Endothelial cell of umbilical vein (primary cell): Measurements from ENCODE around the gene LDLRAD3. TPM values are rescaled to one million over a fixed set of nuclear protein-coding genes. Genes with fewer than 3 reads are reported as not detected.

Experiments used
- BruUV-seq: library from RNA; stranded (reverse); fragments of 400-500 nt; replicated peaks from 2 replicates; lab custom pipeline; 2021; lab: Mats Ljungman, UMichigan
- CTCF ChIA-PET: fragments of 300-600, 350-600 bp; sonication (Branson Sonifier 250); formaldehyde crosslinking; loops from one replicate; lab custom pipeline; 2021; ENCODE audit warnings: antibody characterized with exemption, inconsistent platforms; lab: Charles Lee
- POLR2A ChIA-PET: fragments of 300-600, 350-600 bp; sonication (Branson Sonifier 250); formaldehyde crosslinking; loops from one replicate; lab custom pipeline; 2021; ENCODE audit warnings: antibody characterized with exemption, inconsistent platforms; lab: Charles Lee
- DNase-seq: peaks from one replicate; pipeline ENCODE4 v3.0.0-alpha.2; 2011; ENCODE audit warnings: low read depth, low spot score
- FAIRE-seq: peaks from 2 replicates; lab custom pipeline; 2011; peaks lifted over from hg19 to GRCh38; lab: Jason Lieb, UNC
- H2AFZ ChIP-seq: 2 replicates; pipeline ENCODE4 v1.6.0; 2012; ENCODE audit warnings: low read depth, low read length, control low read depth, inconsistent platforms
- H3K27ac ChIP-seq: 2 replicates; pipeline ENCODE4 v1.5.1; 2011; ENCODE audit warnings: low read depth, mild to moderate bottlenecking, control low read depth, low read length, moderate library complexity; ENCODE audit not compliant: insufficient read depth
- H3K27me3 ChIP-seq, 2 experiments: 2 replicates each; pipeline versions ENCODE4 v1.6.0 to v1.6.1; 2011; ENCODE audit warnings: low read length in 2 of 2, mixed read lengths in 1 of 2; ENCODE audit not compliant: control insufficient read depth in 2 of 2, insufficient read depth in 2 of 2
- H3K36me3 ChIP-seq, 2 experiments: 2 replicates in 1 of 2; 3 replicates in 1 of 2; pipeline ENCODE4 v1.5.1; 2011; ENCODE audit warnings: low read length in 2 of 2, mild to moderate bottlenecking in 1 of 2, moderate library complexity in 1 of 2; ENCODE audit not compliant: control insufficient read depth in 2 of 2, insufficient read depth in 2 of 2; ENCODE audit errors: extremely low read depth in 1 of 2
- H3K4me1 ChIP-seq: 3 replicates; pipeline ENCODE4 v1.5.1; 2011; ENCODE audit warnings: mild to moderate bottlenecking, low read length; ENCODE audit not compliant: control insufficient read depth, insufficient read depth; ENCODE audit errors: extremely low read depth
- H3K4me2 ChIP-seq: 2 replicates; pipeline ENCODE4 v1.6.1; 2011; ENCODE audit warnings: low read length, control low read depth, mixed read lengths; ENCODE audit not compliant: insufficient read depth
- H3K4me3 ChIP-seq, 3 experiments: fragments of 200-600 bp in 1 of 3; sonication (generic), shearing (Covaris generic) in 1 of 3; replicated peaks in 1 of 3; 2 replicates each; pipeline ENCODE4 v1.5.1; 2011 to 2016; ENCODE audit warnings: control low read depth in 3 of 3, low read length in 3 of 3, mild to moderate bottlenecking in 2 of 3, inconsistent platforms in 1 of 3, low read depth in 1 of 3, moderate library complexity in 1 of 3; ENCODE audit not compliant: insufficient read depth in 1 of 3
- H3K79me2 ChIP-seq: 2 replicates; pipeline ENCODE4 v1.6.0; 2012; ENCODE audit warnings: low read length, inconsistent platforms; ENCODE audit not compliant: control insufficient read depth, insufficient read depth
- H3K9ac ChIP-seq: replicated peaks from 2 replicates; pipeline ENCODE3; 2011; ENCODE audit warnings: low read length, control low read depth; ENCODE audit not compliant: insufficient read depth; ENCODE audit errors: extremely low read depth
- H3K9me1 ChIP-seq: replicated peaks from 3 replicates; pipeline ENCODE4 v1.6.0; 2011; ENCODE audit warnings: mild to moderate bottlenecking, low read length; ENCODE audit not compliant: control insufficient read depth, insufficient read depth; ENCODE audit errors: extremely low read depth
- H3K9me3 ChIP-seq: replicated peaks from 2 replicates; pipeline ENCODE4 v1.5.1; 2012; ENCODE audit warnings: low read length, inconsistent platforms; ENCODE audit not compliant: control insufficient read depth, insufficient read depth
- H4K20me1 ChIP-seq: replicated peaks from 2 replicates; pipeline ENCODE3; 2011; ENCODE audit warnings: mild to moderate bottlenecking, low read length; ENCODE audit not compliant: control insufficient read depth, insufficient read depth; ENCODE audit errors: extremely low read depth
- CTCF ChIP-seq, 2 donors: IDR thresholded peaks; 1 replicate in 1 of 2; 2 replicates in 1 of 2; pipeline ENCODE4 v1.5.1; 2011; ENCODE audit warnings: low read length in 2 of 2, mild to moderate bottlenecking in 2 of 2, moderate library complexity in 2 of 2, control low read depth in 1 of 2, inconsistent platforms in 1 of 2, low read depth in 1 of 2; ENCODE audit not compliant: insufficient read depth in 1 of 2; ENCODE audit errors: extremely low read depth in 1 of 2
- EZH2 ChIP-seq: IDR thresholded peaks from 2 replicates; pipeline ENCODE4 v1.6.1; 2012; ENCODE audit warnings: borderline replicate concordance, low read depth, mild to moderate bottlenecking, moderate library complexity, low read length, inconsistent platforms; ENCODE audit not compliant: severe bottlenecking
- FOS ChIP-seq: IDR thresholded peaks from 2 replicates; pipeline ENCODE4 v1.6.1; 2011; ENCODE audit warnings: mild to moderate bottlenecking, low read length, moderate library complexity, borderline replicate concordance; ENCODE audit not compliant: insufficient read depth
- GATA2 ChIP-seq: IDR thresholded peaks from 2 replicates; pipeline ENCODE4 v1.7.0; 2011; ENCODE audit warnings: low read depth, mild to moderate bottlenecking, moderate library complexity, mixed read lengths, low read length; ENCODE audit not compliant: insufficient read length, insufficient read depth
- MYC ChIP-seq: IDR thresholded peaks from one replicate; pipeline ENCODE4 v1.6.1; 2011; ENCODE audit warnings: mild to moderate bottlenecking, low read depth, low read length
- POLR2A ChIP-seq: IDR thresholded peaks from 2 replicates; pipeline ENCODE4 v1.6.1; 2012; ENCODE audit warnings: low read depth, mild to moderate bottlenecking, control low read depth, low read length
- POLR2AphosphoS5 ChIP-seq: IDR thresholded peaks from 2 replicates; pipeline ENCODE4 v1.6.1; 2012; ENCODE audit warnings: low read depth, mild to moderate bottlenecking, control low read depth, low read length, moderate library complexity; ENCODE audit not compliant: insufficient read depth
- dilution Hi-C: fragments of 300-500 bp; cut with MboI; formaldehyde crosslinking; loops from one replicate; pipeline ENCODE4 v1.15.0; 2019; ENCODE audit warnings: low sequenced_read_pairs; ENCODE audit not compliant: extremely low pct_ligation_motif_present
- intact Hi-C: fragments of 100-400 bp; cut with micrococcal nuclease; formaldehyde crosslinking; loops from one replicate; pipeline ENCODE4 v1.10.0; 2022
- polyA plus RNA-seq, 4 experiments: library from polyadenylated mRNA; depleted of rRNA in 3 of 4; stranded (reverse) in 3 of 4; unstranded in 1 of 4; fragments of >200 nt; gene quantifications; 2 replicates each; pipeline versions ENCODE4 v1.2.1 to v1.2.3, GENCODE V29; 2011 to 2012; ENCODE audit warnings: missing spikeins in 1 of 4
- total RNA-seq: library from RNA; stranded (reverse); gene quantifications from 2 replicates; pipeline ENCODE4 v1.2.3, GENCODE V29; 2021

The LDLRAD3 gene
- total and polyA plus RNA-seq, 2 donors (not counting 3 experiments of a cell fraction or from before 2014, with no cell fraction given), result 17.9 to 25.1 TPM

- Histone ChIP-seq H2AFZ (no peak overlapping the region), H3K36me3 (no peaks in the 10 kb centered on the region), H3K9me1 (no peaks in the 10 kb centered on the region), H3K79me2 (no peaks in the 10 kb centered on the region), H3K27ac (no peak overlapping the region), H3K9me3 (no peaks in the 10 kb centered on the region), H3K9ac (no peak overlapping the region), H3K27me3 (no peaks in the 10 kb centered on the region), H3K4me1 (peaks cover 24% of the 10 kb centered on the region), H3K4me2 (no peak overlapping the region), H3K4me3 (no peak overlapping the region), H4K20me1 (no peaks in the 10 kb centered on the region)
- no peak for TF ChIP-seq CTCF (IDR thresholded peaks at IDR 0.05; ENCODE audit: extremely low read depth in 1 of 2, insufficient read depth in 1 of 2, low read depth in 1 of 2, low read length in 2 of 2)
- no peak for TF ChIP-seq POLR2A
- TF ChIP-seq POLR2AphosphoS5, result no peak
- no peak for TF ChIP-seq MYC
- no peak for TF ChIP-seq FOS
- TF ChIP-seq EZH2, result no peak
- TF ChIP-seq GATA2, result no peak
- DNase-seq (no peak), FAIRE-seq (no peak)
- no TSS peak for BruUV-seq
- intact Hi-C loops (loop anchor here (5.0 to 10.0 kb wide), 2 partner anchors 98 to 226 kb away; no protein-coding TSS in a partner anchor), dilution Hi-C loops (no loop called here)
- CTCF ChIA-PET, result interaction anchor here (1.4 to 3.4 kb wide), 4 partner anchors 10 to 352 kb away, joined by 3 to 19 read pairs (median 5); no protein-coding TSS in a partner anchor
- POLR2A ChIA-PET, result no interaction called here
Measured at GRCh38 chr11:35906681-35907080, 37.2 kb upstream of the LDLRAD3 start.
